Testis (tissue), 2 donors: ENCODE measurements around the gene KMT2B.

ENCODE experiments used
- POLR2A ChIP-seq: fragments of 450-650 bp; IDR thresholded peaks from one replicate; pipeline ENCODE4 v1.6.1; 2017; ENCODE audit warnings: antibody characterized with exemption, mild to moderate bottlenecking, moderate library complexity
- TF ChIP-seq, protein P1 (sequence below), 3 experiments: fragments of 450-650 bp in 2 of 3; fragments of 200-600 bp in 1 of 3; sonication (generic) in 1 of 3; IDR thresholded peaks; one replicate each; pipeline ENCODE4 v1.5.1; 2016 to 2019; ENCODE audit warnings: antibody characterized with exemption in 3 of 3, mild to moderate bottlenecking in 2 of 3, moderate library complexity in 1 of 3

DNA sequence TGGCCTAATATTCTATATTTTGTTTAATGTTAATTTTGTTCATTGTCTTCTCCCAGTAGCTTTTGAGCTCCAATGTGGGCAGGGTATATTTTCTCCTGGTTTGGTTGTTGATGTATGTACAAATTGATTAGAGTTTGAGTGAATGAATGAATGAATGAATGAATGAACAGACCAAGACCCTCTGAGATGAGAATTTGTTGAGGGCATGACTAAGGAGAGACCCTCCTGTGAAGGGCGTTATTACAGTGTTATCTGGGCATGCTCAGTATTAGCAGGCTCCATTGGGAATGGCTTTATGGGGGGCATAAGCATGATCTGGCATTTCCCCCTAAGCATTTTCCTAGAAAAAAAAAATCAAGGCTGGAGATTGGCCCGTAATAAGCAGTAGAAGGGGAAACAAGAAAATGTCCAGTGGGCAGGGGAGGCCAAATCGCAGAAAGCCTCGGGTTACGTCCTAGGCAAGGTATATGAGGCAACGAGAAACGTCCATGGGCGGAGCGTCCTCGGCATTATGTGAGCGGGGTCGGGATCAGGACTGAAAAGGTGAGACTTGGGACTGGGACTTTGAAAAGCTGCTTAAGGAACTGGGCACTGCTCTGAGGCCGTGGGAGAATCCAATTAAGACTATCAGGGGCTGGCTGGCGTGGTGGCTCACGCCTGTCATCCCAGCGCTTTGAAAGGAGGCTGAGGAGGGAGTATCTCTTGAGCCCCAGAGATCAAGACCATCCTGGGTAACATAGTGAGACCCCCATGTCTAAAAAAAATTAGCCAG is 56.7 kb downstream of the KMT2B start:
- TF ChIP-seq, protein P1, sequence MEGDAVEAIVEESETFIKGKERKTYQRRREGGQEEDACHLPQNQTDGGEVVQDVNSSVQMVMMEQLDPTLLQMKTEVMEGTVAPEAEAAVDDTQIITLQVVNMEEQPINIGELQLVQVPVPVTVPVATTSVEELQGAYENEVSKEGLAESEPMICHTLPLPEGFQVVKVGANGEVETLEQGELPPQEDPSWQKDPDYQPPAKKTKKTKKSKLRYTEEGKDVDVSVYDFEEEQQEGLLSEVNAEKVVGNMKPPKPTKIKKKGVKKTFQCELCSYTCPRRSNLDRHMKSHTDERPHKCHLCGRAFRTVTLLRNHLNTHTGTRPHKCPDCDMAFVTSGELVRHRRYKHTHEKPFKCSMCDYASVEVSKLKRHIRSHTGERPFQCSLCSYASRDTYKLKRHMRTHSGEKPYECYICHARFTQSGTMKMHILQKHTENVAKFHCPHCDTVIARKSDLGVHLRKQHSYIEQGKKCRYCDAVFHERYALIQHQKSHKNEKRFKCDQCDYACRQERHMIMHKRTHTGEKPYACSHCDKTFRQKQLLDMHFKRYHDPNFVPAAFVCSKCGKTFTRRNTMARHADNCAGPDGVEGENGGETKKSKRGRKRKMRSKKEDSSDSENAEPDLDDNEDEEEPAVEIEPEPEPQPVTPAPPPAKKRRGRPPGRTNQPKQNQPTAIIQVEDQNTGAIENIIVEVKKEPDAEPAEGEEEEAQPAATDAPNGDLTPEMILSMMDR (IDR thresholded peaks at IDR 0.05) = no peak
- TF ChIP-seq POLR2A = no peak
